Measurements from ENCODE around the gene CATSPERE.
"Not testable (repeated sequence)": the region's sequence is repeated elsewhere in the genome, so short reads cannot be mapped to it uniquely, and the experiment has no call there.

The CATSPERE gene

GRCh38 chr1:244552336-244552735 is 91.3 kb downstream of the CATSPERE start:
- no peak for DNase-seq

GRCh38 chr1:244556263-244556662 is 95.2 kb downstream of the CATSPERE start:
- no peak for DNase-seq

- no peak for DNase-seq
Measured at GRCh38 chr1:244557565-244557964, 96.5 kb downstream of the CATSPERE start.

- no peak for DNase-seq
Measured at GRCh38 chr1:244559561-244559960, 98.5 kb downstream of the CATSPERE start.

- not testable (repeated sequence) for DNase-seq
Measured at GRCh38 chr1:244562877-244563276, 101.8 kb downstream of the CATSPERE start.

- DNase-seq = no peak
Measured at GRCh38 chr1:244573768-244574167, 112.7 kb downstream of the CATSPERE start.

- DNase-seq = no peak
Measured at GRCh38 chr1:244576259-244576892, 115.3 kb downstream of the CATSPERE start.

GRCh38 chr1:244578205-244578604 is 117.1 kb downstream of the CATSPERE start:
- not testable (repeated sequence) for DNase-seq

GRCh38 chr1:244583358-244583982 is 122.4 kb downstream of the CATSPERE start:
- DNase-seq = no peak

GRCh38 chr1:244585867-244586266 is 124.8 kb downstream of the CATSPERE start:
- no peak for DNase-seq

- DNase-seq = no peak
Measured at GRCh38 chr1:244590670-244591069, 129.6 kb downstream of the CATSPERE start.

GRCh38 chr1:244598611-244599010 is 137.5 kb downstream of the CATSPERE start:
- DNase-seq = no peak

GRCh38 chr1:244599937-244600350 is 138.9 kb downstream of the CATSPERE start:
- peak; percentile 11 for DNase-seq

- no peak for DNase-seq
Measured at GRCh38 chr1:244601336-244601735, 140.3 kb downstream of the CATSPERE start.

- DNase-seq = no peak
Measured at GRCh38 chr1:244603498-244603897, 142.4 kb downstream of the CATSPERE start.

GRCh38 chr1:244605835-244606370 is 144.8 kb downstream of the CATSPERE start:
- no peak for DNase-seq

GRCh38 chr1:244614113-244614836 is 153.2 kb downstream of the CATSPERE start:
- no peak for DNase-seq

GRCh38 chr1:244614879-244615278 is 153.8 kb downstream of the CATSPERE start:
- DNase-seq = no peak

- DNase-seq = no peak
Measured at GRCh38 chr1:244615301-244615700, 154.2 kb downstream of the CATSPERE start.

GRCh38 chr1:244626709-244627108 is 165.6 kb downstream of the CATSPERE start:
- DNase-seq = no peak

GRCh38 chr1:244628789-244629188 is 167.7 kb downstream of the CATSPERE start:
- DNase-seq = no peak

- DNase-seq = no peak
Measured at GRCh38 chr1:244633140-244633539, 172.1 kb downstream of the CATSPERE start.

- no peak for DNase-seq
Measured at GRCh38 chr1:244634546-244634945, 173.5 kb downstream of the CATSPERE start.

Measured in stimulated activated CD4-positive, alpha-beta T cell treated with anti-CD3 and anti-CD28 coated beads, Interleukin-12 subunit alpha, Interleukin-12 subunit beta, amount 100 ng/mL, for 4 hours (primary cell).